ENCODE results near the gene UBR2.

UBR2 gene

DNA sequence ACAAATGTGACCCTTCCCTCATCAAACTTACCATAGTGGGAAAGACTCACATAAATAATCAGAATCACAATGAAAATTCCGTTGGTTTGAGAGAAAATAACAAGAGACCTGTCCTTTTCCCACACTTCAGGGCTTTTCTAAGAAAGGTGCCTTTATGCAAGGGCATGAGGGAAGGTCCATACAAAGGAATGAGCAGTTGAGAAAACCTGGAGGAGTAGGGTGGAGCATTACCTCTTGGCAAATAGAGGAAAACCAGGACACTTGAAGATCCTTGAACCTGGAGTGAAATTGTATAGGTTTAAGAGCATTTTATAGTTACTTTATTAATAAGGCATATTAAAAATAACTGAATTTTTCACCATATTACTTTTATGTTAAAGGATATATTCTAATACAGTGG lies 54.3 kb downstream of the UBR2 start:
- DNase-seq (ENCODE audit: low read depth), result no peak
- TF ChIP-seq, protein P1, sequence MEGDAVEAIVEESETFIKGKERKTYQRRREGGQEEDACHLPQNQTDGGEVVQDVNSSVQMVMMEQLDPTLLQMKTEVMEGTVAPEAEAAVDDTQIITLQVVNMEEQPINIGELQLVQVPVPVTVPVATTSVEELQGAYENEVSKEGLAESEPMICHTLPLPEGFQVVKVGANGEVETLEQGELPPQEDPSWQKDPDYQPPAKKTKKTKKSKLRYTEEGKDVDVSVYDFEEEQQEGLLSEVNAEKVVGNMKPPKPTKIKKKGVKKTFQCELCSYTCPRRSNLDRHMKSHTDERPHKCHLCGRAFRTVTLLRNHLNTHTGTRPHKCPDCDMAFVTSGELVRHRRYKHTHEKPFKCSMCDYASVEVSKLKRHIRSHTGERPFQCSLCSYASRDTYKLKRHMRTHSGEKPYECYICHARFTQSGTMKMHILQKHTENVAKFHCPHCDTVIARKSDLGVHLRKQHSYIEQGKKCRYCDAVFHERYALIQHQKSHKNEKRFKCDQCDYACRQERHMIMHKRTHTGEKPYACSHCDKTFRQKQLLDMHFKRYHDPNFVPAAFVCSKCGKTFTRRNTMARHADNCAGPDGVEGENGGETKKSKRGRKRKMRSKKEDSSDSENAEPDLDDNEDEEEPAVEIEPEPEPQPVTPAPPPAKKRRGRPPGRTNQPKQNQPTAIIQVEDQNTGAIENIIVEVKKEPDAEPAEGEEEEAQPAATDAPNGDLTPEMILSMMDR (IDR thresholded peaks at IDR 0.05; ENCODE audit: insufficient read depth, low read depth, low read length, missing control alignments), result no peak
- no peak overlapping the region for H3K4me3 ChIP-seq (ENCODE audit: low read depth, low read length)

DNA sequence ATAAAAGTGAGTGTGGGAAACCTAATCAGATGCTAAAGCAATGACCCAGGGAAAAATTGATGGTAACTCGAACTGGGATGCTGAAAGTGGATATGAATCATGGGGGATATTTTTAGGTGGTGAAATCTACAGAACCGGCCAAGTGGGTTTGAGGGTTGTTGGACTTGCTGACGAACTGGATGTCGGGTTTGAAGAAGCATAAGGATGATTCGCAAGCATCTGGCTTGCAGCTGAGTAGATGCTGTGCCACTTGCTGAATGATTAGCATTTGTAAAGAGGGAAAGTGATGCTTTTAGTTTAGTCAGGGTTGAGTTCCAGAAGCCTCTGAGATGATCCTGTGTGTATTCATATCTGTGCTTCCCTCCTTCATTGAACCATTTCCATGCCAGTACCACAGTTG lies 54.9 kb downstream of the UBR2 start:
- no peak for DNase-seq (ENCODE audit: low read depth)
- no peak overlapping the region for H3K4me3 ChIP-seq (ENCODE audit: low read depth, low read length)
- TF ChIP-seq, protein P1 (IDR thresholded peaks at IDR 0.05; ENCODE audit: insufficient read depth, low read depth, low read length, missing control alignments), result no peak

DNA sequence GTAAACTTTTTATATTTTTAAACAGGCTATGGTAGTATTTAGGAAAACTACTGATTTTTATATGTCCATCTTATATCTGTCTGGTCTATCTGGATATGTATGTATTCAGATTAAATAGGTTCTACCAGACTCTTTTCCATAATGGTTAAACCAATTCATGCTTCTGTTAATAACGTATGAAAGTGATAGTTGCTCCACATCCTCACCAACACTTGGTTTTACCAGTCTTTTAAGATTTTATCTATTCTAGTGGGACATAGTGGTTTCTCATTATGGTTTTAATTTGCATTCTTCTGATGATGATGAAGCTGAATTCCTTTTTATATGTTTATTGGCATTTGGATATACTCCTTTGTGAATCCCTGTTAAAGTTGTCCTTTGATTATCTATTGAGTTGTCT lies 56.1 kb downstream of the UBR2 start:
- no peak for DNase-seq (ENCODE audit: low read depth)
- TF ChIP-seq, protein P1 (IDR thresholded peaks at IDR 0.05; ENCODE audit: insufficient read depth, low read depth, low read length, missing control alignments), result no peak
- no peak overlapping the region for H3K4me3 ChIP-seq (ENCODE audit: low read depth, low read length)

DNA sequence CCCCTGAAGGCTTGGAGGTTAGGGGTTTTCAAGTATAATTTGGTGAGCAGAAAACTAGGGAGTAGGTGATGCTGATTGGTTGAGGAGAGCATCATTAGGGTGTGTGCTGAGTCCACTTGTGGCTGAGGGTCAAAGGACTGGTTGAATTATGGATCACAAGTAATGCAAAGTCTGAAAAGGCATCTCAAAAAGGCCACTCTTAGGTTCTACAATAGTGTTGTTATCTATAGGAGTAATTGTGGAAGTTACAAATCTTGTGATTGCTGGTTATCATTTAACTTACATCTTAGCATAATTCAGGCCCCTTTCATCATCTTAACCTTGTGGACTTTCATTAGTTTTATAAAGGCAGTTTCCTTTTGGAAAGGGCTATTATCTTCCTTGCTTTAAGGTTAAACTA lies 60.8 kb downstream of the UBR2 start:
- no peak overlapping the region for H3K4me3 ChIP-seq (ENCODE audit: low read depth, low read length)
- no peak for DNase-seq (ENCODE audit: low read depth)
- TF ChIP-seq, protein P1 (IDR thresholded peaks at IDR 0.05; ENCODE audit: insufficient read depth, low read depth, low read length, missing control alignments), result no peak

DNA sequence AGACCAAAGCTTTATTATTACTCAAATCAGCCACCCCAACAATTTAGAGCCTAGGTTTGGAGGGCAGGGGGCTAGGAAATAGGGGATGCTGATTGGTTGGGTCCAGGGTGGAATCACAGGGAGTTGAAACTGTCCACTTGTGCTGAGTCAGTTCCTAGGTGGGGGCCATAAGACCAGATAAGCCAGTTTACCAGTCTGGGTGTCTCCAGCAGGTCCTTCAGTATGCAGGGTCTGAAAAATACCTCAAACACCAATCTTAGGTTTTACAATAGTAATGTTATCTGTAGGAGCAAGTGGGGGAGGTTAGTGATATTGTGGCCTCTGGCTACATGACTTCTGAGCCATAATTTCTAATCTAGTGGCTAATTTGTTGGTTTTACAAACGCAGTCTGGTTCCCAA lies 63.2 kb downstream of the UBR2 start:
- H3K4me3 ChIP-seq (ENCODE audit: low read depth, low read length), result no peak overlapping the region
- DNase-seq (ENCODE audit: low read depth), result no peak
- TF ChIP-seq, protein P1 (IDR thresholded peaks at IDR 0.05; ENCODE audit: insufficient read depth, low read depth, low read length, missing control alignments), result no peak

DNA sequence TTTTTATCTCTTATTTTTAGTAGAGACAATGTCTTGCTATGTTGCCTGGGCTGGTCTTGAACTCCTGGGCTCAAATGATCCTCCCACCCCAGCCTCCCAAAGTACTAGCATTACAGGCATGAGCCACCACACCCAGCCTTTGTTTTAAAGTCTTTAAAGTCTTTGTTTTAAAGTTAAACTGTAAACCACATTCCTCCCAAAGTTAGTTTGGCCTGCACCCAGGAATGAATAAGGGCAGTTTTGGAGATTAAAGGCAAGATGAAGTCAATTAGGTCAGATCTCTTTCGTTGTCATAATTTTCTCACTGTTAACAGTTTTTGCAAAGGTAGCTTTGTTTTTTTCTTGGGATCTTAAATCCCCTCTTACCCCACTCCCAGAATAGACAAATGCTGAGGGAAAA lies 63.8 kb downstream of the UBR2 start:
- TF ChIP-seq, protein P1 (IDR thresholded peaks at IDR 0.05; ENCODE audit: insufficient read depth, low read depth, low read length, missing control alignments), result no peak
- no peak overlapping the region for H3K4me3 ChIP-seq (ENCODE audit: low read depth, low read length)
- DNase-seq (ENCODE audit: low read depth), result no peak

DNA sequence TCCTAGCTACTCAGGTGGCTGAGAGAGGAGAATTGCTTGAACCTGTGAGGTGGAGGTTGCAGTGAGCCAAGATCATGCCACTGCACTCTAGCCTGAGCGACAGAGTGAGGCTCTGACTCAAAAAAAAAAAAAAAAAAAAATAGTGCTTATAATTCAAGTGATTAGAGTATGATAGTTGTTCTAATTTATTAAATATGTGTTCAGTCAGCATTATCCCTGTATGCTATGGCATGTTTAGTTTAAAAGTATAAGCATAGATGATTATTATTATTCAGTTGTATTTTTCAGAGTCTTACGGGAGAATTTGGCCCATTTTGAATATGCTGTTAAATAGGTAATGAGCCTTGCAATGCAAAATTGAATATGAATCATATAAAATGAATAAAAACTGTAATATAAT lies 64.8 kb downstream of the UBR2 start:
- DNase-seq (ENCODE audit: low read depth), result no peak
- H3K4me3 ChIP-seq (ENCODE audit: low read depth, low read length), result no peak overlapping the region
- TF ChIP-seq, protein P1 (IDR thresholded peaks at IDR 0.05; ENCODE audit: insufficient read depth, low read depth, low read length, missing control alignments), result no peak
